ENCODE data around the gene AASS.
"Not testable (repeated sequence)": the region's sequence is repeated elsewhere in the genome, so short reads cannot be mapped to it uniquely, and the experiment has no call there.

The AASS gene

DNA sequence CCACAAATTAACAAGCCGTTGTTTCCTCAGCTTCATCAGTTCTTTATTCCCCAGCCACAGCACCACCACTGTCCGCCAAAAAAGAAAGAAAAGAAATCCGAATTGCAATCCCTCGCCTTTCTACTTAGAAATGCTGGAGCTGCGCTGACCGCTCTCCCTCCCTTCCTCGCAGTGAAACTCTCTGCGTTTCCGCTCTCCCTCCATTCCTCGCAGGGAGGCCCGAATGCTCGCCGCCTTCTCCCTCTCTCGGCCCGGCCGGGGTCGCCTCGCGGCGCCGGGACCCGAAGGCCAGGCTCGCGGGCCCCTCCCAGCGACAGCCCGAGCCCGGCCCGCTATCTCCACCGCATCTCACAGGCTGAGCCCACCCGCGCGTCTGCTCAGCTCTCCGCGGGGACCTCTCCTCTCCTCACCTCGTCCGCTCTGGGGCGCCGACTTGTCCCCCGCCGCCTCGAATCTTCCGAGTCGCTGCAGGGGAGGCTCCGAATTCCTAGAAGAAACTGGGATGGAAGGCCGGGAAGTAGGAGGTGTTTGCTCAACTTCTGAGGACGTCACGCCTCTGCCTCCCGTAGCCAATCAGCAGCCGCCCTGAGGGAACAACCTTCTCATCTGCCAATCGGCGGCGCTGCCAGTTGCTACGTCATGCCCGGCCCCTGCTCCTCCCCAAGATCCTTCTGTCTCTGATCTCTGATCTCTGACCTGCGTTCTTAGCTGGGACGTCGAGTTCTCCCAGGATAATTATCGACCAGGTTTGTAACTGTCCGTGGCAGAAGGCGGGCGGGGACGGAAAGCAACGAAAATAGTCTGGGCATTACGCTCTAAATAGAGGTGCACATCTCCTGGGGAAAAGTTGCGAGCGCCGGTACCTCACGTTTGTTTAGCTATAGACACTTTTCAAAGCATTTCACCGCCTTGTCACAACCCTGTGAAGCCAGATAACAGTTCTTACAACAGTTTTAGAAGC is at the start of gene AASS:
Gene AASS (minus strand): TSS at position 499 of the 961 bp plus-strand sequence. CDS start 10,523 bp downstream, outside the sequence.
- DNase-seq, result peak; percentile 83

DNA sequence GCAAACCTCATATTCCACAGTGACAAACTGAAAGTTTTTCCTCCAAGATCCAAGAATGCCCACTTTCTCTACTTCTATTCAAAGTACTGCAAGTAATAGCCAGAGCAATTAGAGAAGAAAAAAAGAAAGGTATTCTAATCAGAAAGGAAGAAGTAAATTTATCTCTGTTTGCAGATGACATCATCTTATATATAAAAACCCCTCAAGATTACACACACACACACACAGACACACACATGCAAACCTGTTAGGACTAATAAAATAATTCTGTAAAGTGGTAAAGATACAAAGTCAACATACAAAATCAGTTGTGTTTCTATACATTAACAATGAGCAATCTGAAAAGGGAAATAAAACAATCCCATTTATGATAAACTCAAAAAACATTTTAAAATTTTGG is 44.7 kb upstream of the AASS start:
- DNase-seq, result no peak

DNA sequence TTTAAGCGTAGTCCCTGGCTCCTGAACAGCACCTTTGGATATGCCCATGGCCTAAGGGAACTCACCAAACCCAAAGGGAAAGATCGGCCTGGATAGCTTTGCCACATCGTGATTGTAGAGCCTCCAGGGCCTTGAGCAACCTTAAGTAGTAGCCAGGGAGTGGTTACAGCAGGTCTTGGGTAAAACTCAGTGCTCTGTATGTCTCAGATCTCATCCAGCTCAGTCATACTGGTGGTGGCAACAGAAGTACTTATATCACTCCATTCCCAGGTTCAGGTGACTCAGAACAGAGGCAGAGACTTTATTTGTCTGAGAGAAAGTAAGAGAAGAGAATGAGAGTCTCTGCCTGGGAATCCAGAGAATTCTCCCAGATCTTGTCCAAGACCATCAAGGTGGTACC is 39.1 kb upstream of the AASS start:
- DNase-seq, result no peak

DNA sequence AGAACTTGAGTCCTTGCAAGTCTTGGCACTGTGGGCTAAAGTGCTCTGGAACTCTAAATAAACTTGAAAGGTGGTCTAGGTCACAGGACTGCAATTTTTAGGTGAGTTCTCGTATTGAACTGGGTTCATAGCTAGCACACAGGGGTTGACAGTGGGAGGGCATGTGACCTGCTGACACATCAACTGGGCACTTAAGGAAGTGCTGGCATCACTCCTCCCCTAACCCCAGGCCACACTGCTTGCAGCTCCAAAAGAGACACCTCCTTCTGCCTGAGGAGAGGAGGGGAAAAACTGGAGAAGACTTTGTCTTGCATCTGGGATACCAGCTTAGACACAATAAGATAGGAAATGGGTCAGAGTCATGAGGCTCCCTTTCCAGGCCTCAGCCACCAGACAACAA is 38.0 kb upstream of the AASS start:
- no peak for DNase-seq

DNA sequence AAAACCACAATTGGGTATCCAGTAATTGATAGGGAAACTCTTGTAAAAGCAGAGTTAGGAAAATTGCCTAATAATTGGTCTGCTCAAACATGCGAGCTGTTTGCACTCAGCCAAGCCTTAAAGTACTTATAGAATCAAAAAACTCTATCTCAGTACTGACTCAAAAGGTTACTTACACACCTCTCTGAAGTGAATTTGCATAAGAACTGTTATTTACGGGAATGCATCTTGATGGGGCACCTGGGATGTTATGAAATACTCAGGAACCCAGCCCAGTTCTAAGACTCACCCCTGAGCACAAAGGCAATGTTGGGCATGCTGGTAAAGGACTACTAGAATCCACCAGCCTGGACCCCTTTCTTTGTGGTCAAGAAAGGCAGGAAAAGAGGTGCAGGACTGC is 28.1 kb upstream of the AASS start:
- not testable (repeated sequence) for DNase-seq

DNA sequence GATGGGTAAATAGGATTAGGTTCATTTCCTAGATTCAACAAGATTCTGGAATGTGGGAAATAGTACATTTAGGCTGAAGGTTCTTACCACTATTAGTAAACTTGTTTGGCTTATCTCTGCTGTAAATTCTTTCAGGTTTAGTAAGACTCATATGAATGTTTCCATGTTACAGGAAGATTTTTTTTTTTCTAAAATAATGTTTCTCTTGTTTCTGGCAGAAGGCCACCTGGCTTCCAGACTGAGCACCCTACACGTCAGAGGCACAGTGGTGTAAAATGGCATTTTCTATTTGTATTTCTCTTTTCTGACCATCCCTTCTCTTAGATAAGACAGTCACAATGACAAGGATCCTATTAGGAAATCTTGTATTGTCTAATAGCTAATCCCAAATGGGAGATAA is 22.7 kb upstream of the AASS start:
- DNase-seq, result no peak

DNA sequence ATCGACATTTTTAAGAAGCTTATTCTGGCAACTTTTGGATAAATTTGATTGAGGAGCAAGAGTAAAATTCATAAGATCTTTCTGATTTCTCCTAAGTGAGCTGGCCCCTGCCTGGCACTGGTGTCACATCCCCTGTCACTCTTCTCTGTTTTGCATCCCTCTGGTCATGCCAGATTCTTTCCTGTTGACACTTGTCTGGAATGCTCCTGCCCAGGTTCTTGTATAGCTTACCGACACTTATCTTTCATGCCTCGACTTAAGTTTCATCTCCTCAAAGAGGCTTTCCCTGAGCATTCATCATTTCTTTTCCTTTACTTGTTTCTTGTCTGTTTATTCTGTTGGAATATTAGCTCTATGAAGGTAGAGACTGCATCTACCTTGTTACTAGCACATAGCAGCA is 22.2 kb upstream of the AASS start:
- DNase-seq, result no peak

DNA sequence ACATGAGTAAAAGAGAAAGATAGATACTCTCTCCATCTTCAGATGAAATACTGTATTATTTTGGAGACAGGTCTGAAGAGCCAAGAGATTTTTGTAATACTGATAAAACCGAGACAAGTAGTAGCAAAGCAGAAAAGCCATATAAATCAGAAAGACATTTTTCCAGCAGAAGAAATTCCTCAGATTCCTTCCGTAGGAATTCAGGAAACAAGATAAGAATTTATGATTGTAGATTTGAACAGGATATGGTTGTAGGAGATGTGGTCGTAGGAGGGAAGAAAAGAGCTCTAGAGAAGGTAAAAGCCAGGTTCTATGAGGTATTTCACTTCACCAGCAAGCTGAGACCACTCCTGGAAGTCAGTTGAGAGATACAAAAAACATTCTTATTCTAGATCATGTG is 17.6 kb upstream of the AASS start:
- no peak for DNase-seq

DNA sequence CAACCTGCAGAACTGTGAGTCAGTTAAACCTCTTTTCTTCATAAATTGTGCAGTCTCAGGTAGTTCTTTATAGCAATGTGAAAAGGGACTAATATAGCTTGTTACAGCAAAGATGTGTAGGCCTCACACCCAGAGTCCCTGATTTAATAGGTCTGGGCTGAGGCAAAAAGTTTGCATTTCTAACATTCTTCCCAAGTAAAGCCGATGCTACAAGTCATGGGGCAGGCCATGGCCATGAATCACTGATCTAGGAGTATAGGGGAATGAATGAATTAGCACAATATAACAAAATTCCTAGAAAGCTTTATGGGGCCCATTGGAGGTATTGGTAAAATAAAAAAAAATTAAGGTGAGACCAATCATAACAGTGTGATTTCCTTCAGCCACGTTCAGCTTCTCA is 11.5 kb upstream of the AASS start:
- DNase-seq, result no peak

DNA sequence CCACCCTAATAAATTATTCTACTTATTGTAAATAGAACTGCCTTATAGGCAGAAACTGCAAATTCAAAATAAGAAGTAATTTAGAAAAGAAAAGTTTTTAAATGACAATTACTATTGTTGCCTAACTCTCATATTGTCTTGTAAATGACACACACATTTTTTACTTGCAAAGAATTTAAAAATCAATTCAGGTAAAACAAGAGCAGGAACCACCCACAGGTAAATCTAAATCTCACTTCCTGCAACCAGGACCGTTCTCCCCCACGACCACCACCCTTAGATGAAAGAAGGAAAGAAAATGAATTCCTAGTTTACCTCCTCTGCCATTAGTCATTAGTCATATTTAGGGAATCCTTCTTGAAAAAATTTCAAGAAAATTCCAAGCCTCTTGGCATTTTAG is 4.8 kb upstream of the AASS start:
- DNase-seq, result no peak

DNA sequence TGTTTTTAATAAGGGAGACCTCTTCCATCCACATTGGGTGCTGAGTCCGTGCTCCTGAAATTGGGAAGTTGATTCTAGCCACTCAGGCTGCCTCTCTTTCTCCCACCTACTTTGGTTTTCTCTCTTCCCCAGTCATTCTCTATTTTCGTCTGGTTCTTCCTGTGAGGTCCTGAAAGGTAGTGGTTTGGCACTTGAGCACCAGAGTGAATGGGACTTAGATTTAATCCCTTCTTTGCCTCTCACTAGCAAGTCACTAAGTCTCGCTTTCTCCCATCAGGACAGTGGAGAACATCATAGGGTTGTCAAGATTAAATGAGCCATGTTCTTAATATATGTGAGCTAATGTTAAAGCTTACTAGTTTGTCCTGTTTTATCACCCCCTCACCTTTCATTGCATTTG is 4.0 kb upstream of the AASS start:
- DNase-seq, result no peak

DNA sequence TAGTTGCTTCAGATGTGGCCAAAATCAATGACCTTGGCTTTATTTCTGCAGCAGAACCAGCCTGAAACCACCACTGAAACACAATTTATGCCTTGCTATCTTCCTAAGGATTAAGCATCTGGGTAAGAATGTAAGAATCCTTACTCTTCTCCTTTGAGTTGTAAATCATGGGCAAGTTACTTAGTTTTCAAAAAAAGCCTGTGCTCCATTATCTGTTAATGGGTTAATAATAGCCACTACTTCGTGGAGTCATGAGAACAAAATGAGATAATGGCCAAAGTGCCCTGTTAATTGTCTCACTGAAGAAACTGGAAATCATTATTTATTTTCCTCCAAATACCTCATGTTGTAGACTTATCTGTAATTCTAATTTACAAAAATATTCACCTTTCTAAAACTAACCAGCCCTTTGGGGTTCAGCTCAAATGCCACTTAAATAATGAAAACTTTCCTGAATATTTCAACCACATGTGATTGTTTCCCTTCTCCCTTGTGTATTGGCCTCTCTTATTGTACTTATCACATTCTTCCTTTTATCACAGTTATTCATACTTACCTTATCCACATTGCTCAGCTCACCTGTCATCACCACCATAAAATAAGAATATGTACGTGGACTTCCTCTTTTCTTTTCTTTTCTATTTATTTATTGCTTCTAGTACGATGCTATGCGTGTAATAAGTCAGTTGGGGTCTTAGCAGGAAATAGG is 2.0 kb upstream of the AASS start:
- DNase-seq, result no peak

DNA sequence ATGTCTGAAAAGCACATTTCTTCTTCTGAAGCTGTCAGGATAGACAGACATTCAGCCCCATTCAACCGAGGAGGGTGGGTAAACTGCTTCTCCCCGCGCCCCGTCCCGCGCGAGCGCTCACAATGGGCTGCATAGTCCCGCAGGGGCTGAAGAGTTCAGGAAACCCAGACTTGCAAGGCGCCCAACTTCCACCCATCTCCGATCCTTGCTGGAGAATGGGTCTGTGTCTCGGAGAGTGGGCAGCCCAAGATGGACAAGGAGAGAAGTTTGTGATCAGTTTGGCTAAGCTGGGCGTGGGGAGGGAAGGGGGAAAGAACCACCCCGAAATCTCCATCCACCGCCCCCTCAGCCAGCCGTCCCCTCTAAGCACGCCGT is 686 bp downstream of the AASS start:
- DNase-seq, result no peak

DNA sequence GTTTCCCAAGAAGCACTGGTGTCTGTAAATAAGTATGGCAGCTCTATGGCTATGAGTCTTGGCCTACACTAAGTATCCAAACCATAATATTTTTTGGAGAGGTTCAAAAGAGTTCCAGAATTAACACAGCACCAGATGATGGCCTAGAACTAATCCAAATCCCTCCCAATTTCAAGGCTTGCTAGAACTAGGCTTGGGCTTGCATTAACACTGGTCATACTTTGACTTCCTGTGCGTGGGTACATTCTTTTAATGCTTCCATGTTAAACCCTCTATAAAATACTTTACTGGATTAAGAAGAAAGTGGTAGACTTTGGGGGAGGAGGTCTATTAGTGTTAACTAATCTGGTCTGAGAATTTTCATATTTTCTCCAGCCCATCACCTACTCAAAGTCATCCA is 3.1 kb downstream of the AASS start:
- DNase-seq, result no peak

DNA sequence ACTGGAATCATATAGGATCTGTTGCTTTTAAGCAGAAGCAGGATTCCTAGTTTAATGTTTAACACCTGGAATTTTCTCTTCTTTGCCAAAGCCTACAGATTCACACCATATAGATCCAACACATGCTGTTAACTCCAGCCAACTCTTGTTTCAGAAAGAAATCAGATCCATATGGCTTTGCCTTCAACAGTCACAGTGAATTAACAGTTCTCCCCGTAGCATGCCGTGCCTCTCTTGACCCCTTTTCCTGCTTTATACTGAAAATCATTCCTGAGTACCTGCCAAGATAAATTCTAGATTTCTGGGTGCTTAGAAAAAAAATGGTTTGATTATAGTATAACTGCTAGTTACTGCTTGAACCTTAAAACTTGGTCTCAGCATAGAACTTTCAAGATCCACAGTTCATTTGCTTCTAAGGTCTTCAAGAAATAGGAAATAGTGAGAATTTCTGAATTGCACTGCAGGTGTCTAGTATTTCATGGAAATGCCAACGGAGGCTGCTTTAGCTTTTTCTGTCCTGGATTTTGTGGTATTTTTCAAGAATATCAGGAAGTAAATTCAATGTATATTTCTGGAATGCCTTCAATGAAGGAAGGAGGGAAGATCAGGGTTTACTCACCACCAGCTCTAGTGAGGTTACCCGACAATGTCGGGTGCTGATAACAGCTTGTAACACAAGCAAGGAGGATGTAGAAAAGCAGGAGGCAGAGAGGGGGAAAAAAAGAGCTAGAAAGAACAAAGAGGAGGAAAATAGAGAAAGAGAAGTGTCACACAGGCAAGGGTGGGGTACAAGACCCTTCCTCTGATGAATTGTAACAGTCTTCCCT is 6.6 kb downstream of the AASS start:
- DNase-seq, result no peak

DNA sequence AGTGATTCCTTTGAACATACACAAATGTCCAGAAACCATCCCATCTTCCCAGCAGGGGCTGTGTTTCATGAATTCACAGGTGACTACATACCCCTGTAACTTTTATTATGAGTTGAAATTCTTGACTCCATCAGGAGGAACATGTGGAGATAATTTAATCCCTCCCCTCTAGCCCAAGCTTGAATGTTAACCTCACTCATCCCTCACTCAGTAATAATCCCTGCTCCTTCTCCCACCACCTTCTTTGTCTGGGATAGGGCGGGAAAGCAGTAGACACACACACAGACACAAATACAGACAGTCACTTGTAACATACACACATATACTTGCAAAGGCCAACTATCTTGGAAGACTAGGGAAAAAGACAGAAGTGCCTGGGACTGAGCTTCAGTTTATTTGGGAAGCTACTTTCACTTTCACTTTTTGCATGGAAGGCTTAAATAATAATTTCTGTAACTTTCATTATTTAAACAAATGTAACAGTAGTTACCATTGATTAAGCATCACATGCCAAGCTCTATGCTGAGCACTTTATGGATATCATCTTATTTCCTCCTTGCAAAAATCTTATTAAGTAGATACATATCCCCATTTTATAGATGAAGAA is 7.3 kb downstream of the AASS start:
- no peak for DNase-seq

DNA sequence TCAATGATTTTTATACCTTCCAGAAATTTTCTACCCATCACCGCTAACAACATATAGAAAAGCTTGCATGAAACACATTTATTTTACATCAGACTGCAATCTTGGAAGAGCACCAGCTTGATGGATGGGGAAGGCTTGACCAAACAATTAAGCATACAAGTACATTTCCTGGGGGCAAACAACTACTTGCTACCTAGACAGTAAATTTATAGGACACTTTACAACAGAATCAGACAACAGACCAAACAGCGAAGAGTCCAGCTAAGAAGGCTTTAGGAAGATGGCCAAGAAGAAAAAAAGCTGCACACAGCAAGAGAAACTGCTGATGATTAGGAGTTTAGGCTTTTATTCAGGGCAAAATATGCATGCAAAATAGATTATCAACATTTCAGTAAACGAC is 8.0 kb downstream of the AASS start:
- no peak for DNase-seq

DNA sequence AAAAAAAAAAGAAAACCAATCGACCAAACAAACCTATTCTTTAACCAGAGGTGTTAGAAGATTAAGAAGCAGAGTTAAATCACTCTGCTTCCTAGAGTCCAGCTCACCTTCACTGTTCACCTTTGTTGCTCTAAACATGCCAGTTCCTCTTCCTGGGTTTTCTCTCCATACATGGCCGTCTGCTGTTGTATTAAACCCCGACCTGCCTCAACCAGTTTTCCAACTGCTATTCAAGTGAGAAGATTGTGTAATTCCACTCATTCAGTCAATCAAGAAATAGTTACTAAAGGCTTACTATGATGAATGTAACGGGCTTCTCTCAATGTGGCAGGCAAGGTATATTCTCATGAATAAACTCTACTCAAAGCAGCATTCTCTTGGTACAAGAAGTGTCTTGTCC is 8.8 kb downstream of the AASS start:
- DNase-seq, result no peak

DNA sequence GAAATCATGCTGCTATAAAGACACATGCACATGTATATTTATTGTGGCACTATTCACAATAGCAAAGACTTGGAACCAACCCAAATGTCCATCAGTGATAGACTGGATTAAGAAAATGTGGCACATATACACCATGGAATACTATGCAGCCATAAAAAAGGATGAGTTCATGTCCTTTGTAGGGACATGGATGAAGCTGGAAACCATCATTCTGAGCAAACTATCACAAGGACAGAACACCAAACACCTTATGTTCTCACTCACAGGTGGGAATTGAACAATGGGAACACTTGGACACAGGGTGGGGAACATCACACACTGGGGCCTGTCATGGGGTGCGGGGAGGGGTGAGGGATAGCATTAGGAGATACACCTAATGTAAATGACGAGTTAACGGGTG is 9.3 kb downstream of the AASS start:
- not testable (repeated sequence) for DNase-seq

DNA sequence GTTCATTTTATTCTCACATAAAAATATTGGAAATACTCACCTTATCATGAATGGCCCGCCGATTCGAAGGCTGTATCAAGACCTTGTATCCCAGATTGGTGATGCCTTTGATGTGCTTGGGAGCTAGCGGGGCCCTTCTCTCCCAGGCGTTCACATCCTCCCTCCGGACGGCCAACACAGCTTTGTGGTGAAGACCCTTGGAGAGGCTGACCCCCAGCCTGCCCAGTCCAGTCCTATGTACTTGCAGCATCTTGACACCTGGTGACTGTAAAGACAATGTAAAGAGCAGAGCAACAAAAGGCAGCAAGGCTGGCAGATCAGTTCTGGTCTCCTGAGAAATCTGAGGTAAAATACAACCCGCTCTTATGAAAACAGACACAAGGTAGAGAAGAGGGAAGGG is 10.6 kb downstream of the AASS start:
- DNase-seq, result no peak

DNA sequence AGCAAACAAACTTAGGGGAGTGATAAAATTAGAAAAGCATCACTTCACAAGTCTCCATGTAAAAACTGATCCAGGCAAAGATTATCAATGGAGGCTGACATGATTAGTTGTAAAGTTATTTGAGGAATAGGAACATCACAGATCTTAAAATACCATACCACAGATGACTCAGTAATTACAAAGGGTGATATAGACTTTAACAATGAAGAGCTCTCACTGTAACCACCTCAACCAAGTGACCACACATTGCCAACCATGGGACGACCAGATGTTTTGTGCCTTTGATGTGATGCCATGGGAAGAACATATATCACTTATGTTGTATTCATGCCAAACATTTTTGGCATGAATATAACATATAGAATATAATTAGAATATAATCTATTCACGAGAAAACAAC is 11.7 kb downstream of the AASS start:
- no peak for DNase-seq

DNA sequence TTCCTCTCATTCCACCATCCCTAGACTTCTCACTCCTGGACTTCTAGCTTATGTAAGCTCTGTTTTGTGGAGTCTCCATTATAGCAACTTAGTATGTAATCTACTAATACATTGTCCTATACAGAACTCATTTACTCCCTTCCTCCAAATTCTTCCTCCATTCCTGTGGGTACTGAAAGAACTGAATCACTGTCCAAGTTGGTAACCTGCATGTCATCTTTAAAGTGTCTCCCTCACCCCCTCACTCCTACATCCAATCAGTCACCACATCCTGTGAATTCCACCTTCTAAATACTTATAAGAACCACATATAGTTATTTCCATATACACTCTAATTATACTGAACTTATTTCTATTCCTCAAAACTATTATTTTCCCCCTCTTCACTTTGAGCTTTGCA is 20.3 kb downstream of the AASS start:
- no peak for DNase-seq

DNA sequence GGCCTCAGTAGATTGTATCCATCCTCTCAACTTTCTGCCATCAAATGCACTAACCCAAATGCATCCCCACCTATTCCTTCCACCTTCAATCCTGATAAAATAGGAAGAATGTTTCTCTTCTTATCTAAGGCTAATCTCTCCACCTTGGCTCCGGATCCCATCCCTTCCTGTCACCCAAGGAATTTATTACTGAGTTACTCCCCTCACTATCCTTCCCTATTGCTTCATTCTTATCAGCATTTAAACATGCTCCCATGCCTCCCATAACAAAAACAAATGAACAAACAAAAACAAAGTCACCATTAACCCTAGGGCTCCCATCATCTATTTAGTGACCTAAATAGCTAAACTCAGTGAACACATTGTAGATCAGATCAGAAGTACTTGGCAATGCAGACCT is 25.3 kb downstream of the AASS start:
- DNase-seq, result no peak
